HG02884 (cell line): ENCODE measurements around the gene TCF7L2.

Source experiments
- ATAC-seq: cut with Tn5 transposase; IDR thresholded peaks from one replicate; pipeline ENCODE4 v1.9.1; 2021; ENCODE audit warnings: mild to moderate bottlenecking, moderate library complexity; ENCODE audit not compliant: unreplicated experiment

The TCF7L2 gene

DNA sequence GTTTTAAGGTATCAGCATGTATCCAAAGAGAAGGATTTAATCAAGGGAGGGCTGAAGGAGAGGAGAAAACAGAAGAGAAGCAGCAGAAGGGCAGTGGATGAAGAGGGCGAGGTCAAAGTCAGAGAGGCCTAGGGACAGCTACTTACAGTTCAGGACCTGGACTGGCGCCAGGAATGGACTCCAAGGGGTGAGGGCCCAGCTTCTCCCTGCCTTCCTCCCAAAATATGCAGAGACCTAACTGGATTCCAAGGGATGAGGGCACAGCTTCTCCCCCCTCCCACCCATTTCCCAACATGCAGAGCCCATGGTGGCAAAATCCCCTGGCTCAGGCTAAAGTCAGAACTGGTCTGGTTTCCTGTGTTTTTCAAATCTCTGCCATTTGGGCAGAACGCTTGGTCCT lies 3.4 kb upstream of the TCF7L2 start:
- ATAC-seq = no peak

DNA sequence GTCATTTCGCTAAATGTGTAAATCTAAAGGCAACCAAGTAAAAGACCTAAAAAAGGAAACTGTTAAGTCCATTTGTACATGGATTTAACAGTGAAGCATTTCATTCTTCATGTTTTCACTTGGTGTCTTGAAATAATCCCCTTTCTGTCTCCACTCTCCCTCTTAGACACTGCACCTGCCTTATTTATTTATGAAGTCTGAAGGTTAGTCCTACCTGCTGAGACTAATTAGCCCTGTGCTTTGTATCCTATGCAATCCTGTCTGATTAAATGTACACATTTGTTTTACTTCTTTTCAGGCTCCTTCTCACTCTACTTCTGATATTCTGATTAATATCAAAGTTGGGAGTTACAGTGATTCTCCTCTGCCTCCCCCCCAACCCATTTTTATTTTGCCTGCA lies 1.9 kb upstream of the TCF7L2 start:
- ATAC-seq = no peak

DNA sequence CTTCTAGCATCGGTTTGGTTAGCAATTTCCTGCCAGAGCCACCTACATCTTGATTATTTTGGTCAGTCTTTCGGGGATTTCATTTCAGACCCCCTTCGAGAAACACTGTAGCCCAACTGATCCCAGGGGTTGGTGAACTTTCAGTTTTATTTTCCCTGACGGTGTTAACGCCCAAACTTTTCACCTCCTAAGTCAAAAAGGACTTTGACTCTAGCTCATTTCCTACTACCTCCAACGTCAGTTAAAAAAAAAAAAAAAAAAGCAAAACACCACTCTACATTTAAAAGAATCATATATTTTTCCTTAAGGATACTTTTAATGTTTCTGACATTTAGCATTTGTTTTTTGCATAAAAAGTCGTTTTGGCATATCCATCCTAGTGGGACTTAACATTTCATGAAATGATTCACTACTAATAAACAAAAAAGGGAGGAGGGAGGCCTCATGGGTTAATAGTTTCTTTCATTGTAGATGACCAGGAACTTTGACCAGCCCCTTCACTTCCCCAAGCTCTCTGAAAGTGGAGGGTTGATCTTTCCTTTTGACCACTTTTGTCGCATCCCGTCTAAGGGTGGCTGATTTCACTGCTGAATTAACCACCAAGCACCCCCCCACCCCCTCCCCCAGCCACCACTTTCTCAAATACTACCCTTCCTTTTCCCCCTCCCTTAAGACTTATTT lies 764 bp upstream of the TCF7L2 start:
- ATAC-seq = no peak

DNA sequence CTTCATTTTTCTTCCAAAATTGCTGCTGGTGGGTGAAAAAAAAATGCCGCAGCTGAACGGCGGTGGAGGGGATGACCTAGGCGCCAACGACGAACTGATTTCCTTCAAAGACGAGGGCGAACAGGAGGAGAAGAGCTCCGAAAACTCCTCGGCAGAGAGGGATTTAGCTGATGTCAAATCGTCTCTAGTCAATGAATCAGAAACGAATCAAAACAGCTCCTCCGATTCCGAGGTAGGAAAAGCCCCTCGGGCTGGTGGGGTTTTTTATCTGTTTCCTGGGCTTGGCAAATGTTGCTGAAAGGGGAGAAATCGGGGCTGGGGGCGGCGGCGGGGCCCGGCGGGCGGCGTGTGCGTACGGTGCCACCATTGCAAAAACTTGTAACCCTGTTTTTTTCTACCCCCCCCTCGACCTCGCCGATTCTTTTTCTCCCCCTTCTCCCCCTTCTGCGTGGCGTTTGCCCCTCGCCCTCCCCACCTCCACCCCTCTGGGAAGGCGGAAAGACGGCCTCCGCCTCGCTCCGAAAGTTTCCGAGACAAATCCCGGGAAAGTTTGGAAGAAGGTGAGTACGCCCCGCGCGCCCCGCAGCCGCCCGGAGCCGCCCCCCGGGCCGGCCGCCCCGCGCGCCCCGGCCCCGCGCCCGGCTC lies 789 bp downstream of the TCF7L2 start:
- no peak for ATAC-seq

DNA sequence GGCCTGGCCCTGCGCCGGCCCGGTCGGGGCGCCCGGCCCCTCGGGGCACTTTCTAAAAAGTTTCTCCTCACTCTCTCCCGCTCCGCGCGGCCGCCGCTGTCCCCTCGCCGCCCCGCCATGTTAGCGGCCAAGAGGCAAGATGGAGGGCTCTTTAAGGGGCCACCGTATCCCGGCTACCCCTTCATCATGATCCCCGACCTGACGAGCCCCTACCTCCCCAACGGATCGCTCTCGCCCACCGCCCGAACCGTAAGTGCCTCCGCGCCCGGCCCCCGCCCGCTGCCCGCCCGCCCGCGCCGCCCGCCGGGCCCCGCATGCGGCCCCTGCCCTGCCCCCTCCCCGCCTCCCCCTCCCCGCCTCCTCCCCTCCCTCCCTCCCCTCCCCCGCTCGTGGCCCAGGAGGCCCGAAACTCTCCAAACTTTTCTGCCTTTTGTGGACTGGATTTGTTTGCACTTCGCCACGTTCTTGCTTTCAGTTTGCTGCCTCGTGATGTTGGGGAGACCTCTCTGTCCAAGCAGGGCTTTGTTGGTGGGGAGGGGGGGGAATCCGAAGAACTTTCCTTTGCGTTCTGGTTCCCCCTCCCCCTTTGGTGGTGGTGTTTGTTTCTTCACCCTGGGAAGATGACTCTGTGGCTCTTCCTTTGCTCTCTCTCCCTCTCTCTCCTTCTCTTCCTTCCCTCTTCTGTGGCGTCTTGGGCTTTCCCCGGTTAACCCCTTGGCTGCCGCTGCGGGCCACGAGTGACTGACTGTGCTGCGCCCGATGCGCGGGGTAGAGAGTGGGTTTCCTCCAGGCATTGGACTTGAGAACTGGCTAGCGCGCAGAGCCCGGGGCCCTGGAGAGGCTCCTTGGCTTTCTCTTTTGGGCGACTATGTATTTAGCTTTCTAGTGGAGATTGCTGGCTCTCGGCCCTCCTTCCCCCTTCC lies 1.6 kb downstream of the TCF7L2 start:
- no peak for ATAC-seq

DNA sequence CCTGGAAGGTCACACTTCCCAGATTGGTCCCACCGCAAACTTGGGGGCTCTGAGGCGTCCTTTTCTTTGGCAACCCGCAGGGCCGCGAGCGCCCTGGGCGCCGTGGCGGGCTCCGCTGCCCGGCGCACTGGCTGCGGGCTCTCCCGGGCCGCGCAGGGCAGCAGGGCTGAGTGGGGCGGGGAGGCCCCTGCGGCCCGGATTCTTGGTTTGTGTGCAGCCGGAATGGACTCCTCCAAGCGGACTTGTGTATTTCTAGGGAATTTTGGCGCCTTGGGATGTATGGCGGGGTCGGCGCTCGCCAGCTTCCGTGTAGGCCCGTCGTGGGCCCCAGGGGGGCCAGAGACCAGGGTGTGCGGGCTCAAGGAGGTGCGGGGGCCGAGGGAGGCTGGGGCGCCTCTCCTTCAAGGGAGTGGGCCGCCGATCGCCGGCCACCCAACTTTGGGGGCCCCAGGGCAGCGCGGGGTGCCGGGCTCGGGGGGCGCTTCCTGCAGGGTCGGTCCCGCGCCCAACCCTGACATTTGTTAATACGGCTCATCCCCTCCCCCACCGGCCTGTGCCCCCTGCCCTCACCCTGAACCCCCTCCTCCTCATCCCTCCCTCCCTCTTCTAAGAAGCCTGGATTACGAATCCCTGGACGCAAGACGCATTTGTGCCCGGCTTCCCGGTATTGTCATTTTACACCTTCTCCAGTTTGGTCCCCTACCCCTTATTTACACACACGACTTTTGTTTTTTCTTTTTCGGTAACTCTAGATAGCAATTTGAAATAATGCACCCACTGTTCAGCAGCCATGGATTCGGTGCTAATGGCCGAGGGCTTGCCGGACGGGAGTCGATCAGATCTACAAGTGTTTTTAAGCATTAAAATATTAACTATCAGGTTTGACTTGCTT lies 2.5 kb downstream of the TCF7L2 start:
- ATAC-seq = no peak

DNA sequence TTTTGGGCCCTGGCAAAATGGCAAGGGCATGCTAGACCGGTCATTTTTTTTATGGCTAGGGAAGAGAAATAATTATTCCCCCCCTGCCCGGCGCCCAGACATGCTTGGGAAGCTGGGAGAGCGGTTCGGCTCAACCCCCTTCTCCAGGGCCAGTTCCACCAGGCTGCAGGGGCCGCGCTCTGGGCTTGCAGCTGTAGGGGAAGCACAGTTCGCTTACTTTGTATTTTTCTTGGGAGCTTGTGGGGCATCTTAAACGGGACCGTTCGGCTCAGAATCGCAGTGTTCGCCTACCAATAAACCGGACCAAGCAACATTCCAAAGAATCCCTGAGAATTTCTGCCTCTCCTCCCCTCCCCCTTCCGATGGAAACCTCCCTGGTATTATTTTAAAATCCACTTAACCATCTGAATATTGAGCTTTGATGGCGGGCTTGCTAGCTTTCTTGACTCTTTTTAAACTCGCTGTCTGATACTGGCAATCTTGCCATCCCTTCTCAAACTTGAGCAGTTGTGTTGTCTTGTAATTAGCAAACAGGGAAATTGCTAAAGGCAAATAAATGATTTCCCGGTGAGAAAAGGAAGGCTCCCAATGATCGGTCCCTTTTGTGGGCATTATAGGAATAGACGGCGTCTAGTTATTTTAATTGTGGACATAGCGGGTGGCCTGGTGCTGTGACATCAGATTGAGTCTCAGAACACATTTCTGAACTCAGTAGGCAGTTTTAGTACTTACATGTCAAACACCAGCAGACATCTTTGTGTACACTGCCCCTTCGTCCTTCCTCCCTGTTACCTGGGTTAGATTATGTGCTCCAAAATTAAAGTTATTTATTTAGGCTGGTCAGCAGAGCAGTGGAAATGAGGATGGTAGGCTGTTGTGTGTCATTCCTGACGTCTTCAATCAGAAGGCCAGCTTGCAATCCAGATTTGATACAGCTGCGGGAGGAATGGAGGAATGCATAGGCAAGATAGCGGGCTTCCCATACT lies 3.4 kb downstream of the TCF7L2 start:
- no peak for ATAC-seq

DNA sequence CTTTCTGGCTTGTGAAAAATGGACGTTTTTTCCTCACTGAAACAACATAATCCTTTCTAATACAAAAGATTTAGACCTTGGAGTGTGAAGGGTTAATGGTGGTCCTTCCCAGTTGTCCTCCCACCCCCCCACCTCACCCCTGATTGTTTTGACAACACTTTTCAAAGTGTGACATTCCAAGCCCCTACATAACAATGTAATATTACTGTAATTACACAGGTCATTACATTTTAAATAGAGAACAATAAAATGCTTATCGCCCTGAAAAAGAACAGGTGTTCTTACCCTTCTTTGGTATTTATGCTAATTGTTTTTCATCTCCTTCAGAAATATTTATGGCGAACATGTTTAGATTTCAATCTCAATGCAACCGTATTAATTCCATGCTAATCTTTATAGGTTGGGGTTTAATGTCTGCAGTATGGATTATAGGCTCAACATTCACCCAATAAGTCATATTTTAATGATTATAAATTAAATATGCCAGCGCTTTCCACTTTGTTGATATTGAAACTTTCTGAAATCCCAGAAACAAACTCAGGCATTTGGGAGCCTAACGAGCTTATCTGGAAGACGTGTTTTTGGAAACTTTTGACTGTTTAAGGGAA lies 5.0 kb downstream of the TCF7L2 start:
- no peak for ATAC-seq

DNA sequence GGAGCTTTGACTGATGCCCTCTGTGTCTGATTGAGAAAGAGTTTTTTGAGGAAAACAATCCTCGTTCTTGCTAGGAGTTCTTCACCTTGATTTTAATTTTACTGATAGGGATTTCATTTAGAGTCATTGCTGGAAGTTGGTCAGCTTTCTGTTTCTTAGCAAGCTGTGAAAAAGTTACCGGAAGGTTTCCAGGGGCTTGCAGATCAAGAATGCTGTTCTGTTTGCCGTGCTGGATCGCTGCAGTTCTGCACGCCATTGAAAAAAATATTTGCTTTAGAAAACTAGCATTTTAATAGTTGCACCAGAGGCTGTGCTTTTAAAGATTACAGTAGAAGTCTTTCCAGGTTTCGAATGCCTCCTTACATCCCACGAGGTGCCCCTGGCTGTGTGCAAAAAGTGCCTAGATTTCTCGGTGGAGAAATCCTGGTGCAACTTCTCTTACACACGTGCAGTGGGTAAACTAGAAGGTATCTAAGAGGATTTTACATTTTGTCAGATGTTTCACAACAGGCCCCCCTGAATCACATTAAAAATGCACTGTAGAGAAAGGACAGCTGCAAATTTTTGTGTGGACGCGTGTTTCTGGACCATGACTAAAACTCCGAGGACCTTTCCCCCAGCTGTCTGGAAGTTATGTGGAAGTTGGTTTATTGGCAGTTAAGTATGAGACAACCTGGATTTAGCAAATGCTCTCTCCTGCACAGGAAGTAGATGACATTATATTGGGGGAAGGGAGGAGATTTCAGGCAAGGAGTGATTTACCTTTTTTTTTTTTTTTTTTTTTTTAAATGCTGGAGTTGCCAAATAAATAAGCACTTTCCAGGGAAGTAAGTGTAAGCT lies 5.8 kb downstream of the TCF7L2 start:
- ATAC-seq = no peak

DNA sequence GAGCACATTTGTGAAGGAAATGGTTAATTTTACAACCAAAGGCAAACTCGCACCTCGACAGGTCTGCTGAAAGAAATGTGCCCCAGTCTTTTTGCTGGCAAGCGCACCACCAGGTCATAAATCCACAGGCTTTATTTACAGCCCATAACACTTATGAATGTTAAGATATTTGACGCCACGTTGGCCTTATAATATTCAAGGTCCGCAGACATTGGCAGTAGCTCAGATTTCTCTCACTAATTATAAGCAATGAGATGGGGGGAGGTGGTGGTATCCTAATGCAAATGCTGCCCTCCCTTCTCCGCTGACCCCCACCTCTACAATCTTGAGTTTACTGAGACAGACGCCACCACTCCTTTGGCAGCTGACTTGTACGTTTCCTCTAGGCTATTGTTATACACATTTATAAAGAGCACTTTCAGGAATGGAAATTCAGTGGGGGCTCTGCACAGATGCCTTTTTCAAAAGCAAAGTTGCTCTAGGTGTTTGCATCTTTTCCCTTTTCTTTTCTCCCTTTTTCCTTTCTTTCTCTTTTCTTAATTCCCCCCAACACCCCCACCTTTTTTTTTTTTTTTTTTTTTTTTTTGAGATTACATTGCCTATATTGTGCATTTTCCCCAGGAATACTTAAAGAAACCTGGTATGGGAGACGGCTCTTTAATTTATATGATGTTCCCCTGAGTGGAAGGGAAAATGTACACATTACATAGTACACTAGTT lies 6.7 kb downstream of the TCF7L2 start:
- no peak for ATAC-seq

DNA sequence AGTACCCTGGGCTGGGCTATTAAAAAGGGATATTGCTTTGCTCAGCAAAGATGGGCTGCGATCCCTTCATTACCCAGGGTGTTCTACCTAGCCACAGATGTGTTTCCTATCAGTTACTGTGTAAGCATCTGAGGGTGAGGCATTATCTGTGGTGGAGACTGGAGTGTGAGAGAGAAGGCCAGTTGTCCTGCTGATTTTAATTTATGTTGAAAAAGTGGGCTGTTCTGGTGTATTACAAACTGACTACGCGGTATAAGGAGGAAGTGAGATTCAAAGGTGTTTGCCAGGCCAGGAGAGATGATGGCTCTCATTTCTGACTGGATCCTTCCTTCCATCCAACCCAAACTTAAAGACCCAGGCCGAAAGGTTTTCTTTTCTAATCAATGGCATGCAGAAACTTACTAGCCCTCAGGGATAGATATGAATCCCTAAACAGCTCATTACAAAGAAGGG lies 7.6 kb downstream of the TCF7L2 start:
- ATAC-seq = no peak

DNA sequence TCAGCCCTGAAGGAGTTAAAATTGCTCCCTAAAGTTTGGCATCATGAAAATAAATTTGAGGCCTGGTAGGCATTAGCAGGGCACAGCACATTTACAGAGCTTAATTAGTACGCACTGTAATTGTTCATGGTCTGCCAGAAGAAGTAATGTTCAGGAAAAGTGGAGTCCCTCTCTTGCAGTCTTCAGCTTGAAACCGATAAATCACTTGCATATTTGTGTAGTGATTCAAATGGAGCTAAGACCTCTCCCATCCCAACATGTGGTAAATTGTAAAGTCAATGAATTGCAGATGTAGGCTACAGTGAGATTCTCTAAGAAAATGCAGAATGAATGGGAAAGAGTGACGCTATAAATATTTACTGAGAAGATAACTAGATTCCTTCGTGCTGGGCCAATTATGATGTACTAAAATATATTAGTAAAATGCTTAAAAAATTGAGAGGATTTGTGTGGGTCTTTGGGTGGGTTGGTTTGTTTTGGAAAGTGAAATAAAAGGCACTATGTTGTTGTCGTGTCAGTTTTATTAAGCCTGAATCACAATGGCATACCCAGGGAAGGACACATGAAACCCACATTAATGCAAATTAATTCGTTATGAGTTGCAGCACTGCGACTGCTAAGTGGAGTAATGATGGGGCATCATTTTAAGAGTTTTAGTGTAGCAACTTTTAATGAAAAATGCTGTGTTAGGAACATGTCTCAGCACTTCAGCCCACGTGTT lies 8.4 kb downstream of the TCF7L2 start:
- no peak for ATAC-seq

DNA sequence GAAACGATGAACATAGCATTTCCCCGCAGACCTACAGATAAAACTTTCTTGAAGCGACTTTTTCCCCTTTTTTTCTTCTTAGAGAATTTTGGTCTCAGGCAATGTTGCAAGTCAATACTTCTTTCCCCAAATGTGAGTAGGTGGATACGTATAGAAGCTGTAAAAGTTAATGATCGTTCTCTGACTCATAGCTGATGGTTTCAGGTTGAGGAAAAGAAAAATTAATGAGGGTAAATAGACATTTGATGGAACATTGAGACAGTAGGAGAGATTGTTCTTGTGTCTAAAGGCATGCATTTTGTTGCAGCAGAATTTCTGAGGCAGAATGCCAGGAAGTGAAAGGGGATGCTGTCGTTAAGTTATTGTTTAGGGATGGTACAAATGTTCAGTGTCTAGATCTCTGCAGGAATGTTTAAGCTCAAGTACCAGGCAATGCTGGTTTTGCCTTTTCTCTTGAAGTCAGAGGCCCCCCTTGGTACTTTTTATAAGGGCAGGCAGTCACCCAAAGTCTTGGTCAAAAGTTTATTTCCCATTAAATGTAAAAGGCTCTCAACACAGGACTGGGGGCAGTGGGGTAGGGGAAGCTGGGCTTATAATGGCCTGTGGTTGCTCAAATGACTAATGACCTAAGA lies 9.3 kb downstream of the TCF7L2 start:
- ATAC-seq = no peak

DNA sequence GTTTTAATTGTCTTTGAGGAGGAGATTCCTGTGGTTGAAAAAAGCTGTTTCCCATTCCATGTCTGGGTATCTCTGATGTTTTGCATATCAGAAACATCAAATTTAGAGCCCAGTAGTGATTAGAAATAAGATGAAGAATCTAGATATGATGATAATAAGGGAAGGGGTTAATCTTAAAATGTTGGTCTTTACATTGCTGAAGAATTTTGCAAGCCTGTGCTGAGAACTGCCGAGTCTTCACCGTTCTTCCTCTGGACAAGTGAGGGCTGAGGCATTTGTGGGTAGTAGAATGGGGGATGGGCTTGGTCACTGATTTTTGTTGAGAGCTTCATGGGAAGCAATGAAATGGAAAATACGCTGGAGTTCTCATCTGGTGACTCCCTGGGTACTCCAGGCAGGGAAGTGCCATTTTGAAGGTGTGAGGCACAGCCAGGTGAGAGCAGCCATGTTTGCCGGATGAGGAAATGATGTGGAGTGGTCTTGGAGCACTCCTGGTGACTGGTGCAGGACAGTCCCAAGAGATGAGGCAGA lies 10.2 kb downstream of the TCF7L2 start:
- no peak for ATAC-seq

DNA sequence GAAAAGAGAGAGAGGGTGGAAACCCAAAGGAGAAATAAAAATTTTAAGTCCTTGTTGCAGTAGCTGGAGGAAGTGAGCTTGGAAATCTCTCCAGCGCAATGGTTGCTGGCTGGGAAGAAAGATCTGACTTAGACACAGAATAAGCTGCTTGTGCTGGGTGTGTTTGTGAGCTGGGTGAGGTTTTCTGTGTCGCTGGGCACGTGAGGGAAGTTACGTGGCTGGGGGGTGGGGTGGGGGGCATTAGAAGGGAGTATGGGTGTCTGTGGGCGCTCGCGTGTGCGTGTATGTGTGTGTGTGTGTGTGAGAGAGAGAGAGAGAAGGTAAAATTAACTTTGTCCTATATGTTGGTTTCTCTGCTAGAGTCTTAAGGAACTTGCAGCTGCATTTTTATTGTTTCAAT lies 11.6 kb downstream of the TCF7L2 start:
- ATAC-seq = no peak

DNA sequence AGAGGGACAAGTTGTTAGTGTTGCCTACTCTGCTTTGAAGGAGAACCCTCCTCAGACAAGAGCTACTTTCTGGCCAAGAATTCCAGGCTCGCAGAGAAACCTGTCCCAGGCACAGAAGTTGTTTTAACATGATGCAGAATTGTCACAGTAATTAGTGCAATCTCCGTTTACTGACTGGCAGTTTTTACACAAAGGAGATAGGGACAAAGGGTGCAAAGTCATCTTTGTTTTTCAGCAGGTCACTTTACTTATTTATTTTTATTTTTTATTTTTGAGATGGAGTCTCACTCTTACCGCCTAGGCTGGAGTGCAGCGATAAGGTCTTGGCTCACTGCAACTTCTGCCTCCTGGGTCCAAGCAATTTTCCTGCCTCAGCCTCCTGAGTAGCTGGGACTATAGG lies 12.3 kb downstream of the TCF7L2 start:
- ATAC-seq = no peak
